HepG2 (cell line): ENCODE data around the gene DUT. TPM values are rescaled to one million over a fixed set of nuclear protein-coding genes. Genes with fewer than 3 reads are reported as not detected.

Experiments
- ADNP ChIP-seq: sonication (generic); formaldehyde crosslinking; IDR thresholded peaks from 2 replicates; pipeline ENCODE4 v1.4.0; 2020; ENCODE audit warnings: missing genetic modification reagents
- ARNT ChIP-seq: fragments of 450-650 bp; IDR thresholded peaks from 2 replicates; pipeline ENCODE4 v1.6.1; 2017
- DMTF1 ChIP-seq: sonication (generic); formaldehyde crosslinking; IDR thresholded peaks from 2 replicates; pipeline ENCODE4 v1.4.0; 2020; ENCODE audit warnings: mild to moderate bottlenecking, missing genetic modification reagents
- DNMT3B ChIP-seq: conservative IDR thresholded peaks from 2 replicates; pipeline ENCODE4 v1.6.1; 2016; ENCODE audit warnings: missing biosample characterization, control low read depth
- HHEX ChIP-seq: IDR thresholded peaks from 2 replicates; pipeline ENCODE4 v1.6.1; 2016; ENCODE audit warnings: control low read depth
- HOXA3 ChIP-seq: sonication (generic); formaldehyde crosslinking; IDR thresholded peaks from 2 replicates; pipeline ENCODE4 v1.5.0; 2020; ENCODE audit warnings: missing genetic modification reagents
- HOXA7 ChIP-seq: sonication (generic); formaldehyde crosslinking; IDR thresholded peaks from 2 replicates; pipeline ENCODE4 v1.8.1; 2022; ENCODE audit warnings: mild to moderate bottlenecking, missing genetic modification reagents, moderate library complexity
- PITX1 ChIP-seq: sonication (generic); formaldehyde crosslinking; IDR thresholded peaks from 2 replicates; pipeline ENCODE4 v1.5.1; 2020; ENCODE audit warnings: mild to moderate bottlenecking, missing genetic modification reagents
- POLR2A ChIP-seq, 2 experiments: IDR thresholded peaks; 2 replicates each; pipeline ENCODE4 v1.6.1; 2011; ENCODE audit warnings: low read depth in 2 of 2, low read length in 2 of 2, mild to moderate bottlenecking in 1 of 2, moderate library complexity in 1 of 2; ENCODE audit not compliant: insufficient read depth in 1 of 2
- SALL1 ChIP-seq: sonication (generic); formaldehyde crosslinking; IDR thresholded peaks from 2 replicates; pipeline ENCODE4 v1.8.0; 2022; ENCODE audit warnings: mild to moderate bottlenecking, missing genetic modification reagents
- SP5 ChIP-seq: IDR thresholded peaks from 2 replicates; pipeline ENCODE4 v1.6.1; 2016; ENCODE audit warnings: low read depth, borderline replicate concordance
- THAP8 ChIP-seq: sonication (generic); formaldehyde crosslinking; IDR thresholded peaks from 2 replicates; pipeline ENCODE4 v1.5.1; 2020; ENCODE audit warnings: missing genetic modification reagents, mild to moderate bottlenecking, borderline replicate concordance
- ZBTB44 ChIP-seq: sonication (generic); formaldehyde crosslinking; IDR thresholded peaks from 2 replicates; pipeline ENCODE4 v1.4.0; 2020; ENCODE audit warnings: missing genetic modification reagents
- ZFX ChIP-seq: sonication (generic); formaldehyde crosslinking; IDR thresholded peaks from 2 replicates; pipeline ENCODE4 v1.4.0; 2020; ENCODE audit warnings: mild to moderate bottlenecking, low read depth, missing genetic modification reagents, moderate library complexity
- ZNF276 ChIP-seq: sonication (generic); formaldehyde crosslinking; IDR thresholded peaks from 2 replicates; pipeline ENCODE4 v1.4.0; 2020; ENCODE audit warnings: mild to moderate bottlenecking, low read depth, missing genetic modification reagents
- ZNF597 ChIP-seq: sonication (generic); formaldehyde crosslinking; IDR thresholded peaks from 2 replicates; pipeline ENCODE4 v1.5.0; 2020; ENCODE audit warnings: missing genetic modification reagents
- ZNF629 ChIP-seq: sonication (generic); formaldehyde crosslinking; conservative IDR thresholded peaks from 2 replicates; pipeline ENCODE4 v1.5.0; 2020; ENCODE audit warnings: missing genetic modification reagents
- ZNF703 ChIP-seq: sonication (generic); formaldehyde crosslinking; IDR thresholded peaks from 2 replicates; pipeline ENCODE4 v1.5.1; 2020; ENCODE audit warnings: missing genetic modification reagents, mild to moderate bottlenecking, moderate library complexity, borderline replicate concordance
- ZNF83 ChIP-seq: sonication (generic); formaldehyde crosslinking; IDR thresholded peaks from 2 replicates; pipeline ENCODE4 v1.4.0; 2020; ENCODE audit warnings: missing genetic modification reagents, mild to moderate bottlenecking, borderline replicate concordance
- ZUFSP ChIP-seq: sonication (generic); formaldehyde crosslinking; IDR thresholded peaks from 2 replicates; pipeline ENCODE4 v1.9.0; 2021; ENCODE audit warnings: missing genetic modification reagents, mild to moderate bottlenecking, borderline replicate concordance
- polyA plus RNA-seq, 8 experiments: library from polyadenylated mRNA; depleted of rRNA in 3 of 8; stranded (reverse) in 7 of 8; unstranded in 1 of 8; fragments of >200 nt; fragmentation: Illumina TruSeq in 4 of 8; extraction: Trizol in 4 of 8; gene quantifications; 2 replicates each; pipeline versions ENCODE4 v1.2.1 to v1.2.3, GENCODE V29; 2011 to 2016; ENCODE audit warnings: low read depth in 4 of 8, missing spikeins in 1 of 8, mixed read lengths in 1 of 8; ENCODE audit not compliant: insufficient read depth in 1 of 8
- total RNA-seq, 5 experiments: library from RNA; depleted of rRNA; stranded (reverse); fragments of >200 nt; fragmentation: Illumina TruSeq; extraction: Trizol; gene quantifications; 2 replicates each; pipeline ENCODE4 v1.2.3, GENCODE V29; 2016; ENCODE audit warnings: low read depth in 1 of 5

Gene DUT
- total and polyA plus RNA-seq, 2 of the 13 experiments (the other 11 are each of a cell fraction or from before 2014, with no cell fraction given): 36.7 to 131 TPM

GRCh38 chr15:48330855-48331795, at the start of gene DUT (continued):
- TF ChIP-seq HOXA7 (no peak), ZNF83 (CRISPR knock-in tag) (no peak), ZBTB44 (no peak), SALL1 (CRISPR knock-in tag) (peak; percentile 79), POLR2A (IDR thresholded peaks at IDR 0.05; ENCODE audit: insufficient read depth in 1 of 2, low read depth in 2 of 2, low read length in 2 of 2) (peak; percentile 74 to 91), DMTF1 (no peak), ADNP (CRISPR knock-in tag) (no peak), ZNF629 (CRISPR knock-in tag) (no peak), HHEX (CRISPR knock-in tag) (no peak), PITX1 (peak; percentile 52), ARNT (no peak), ZFX (CRISPR knock-in tag) (peak; percentile 95), ZUFSP (no peak), THAP8 (no peak), ZNF703 (CRISPR knock-in tag) (no peak), ZNF597 (no peak), DNMT3B (CRISPR knock-in tag) (no peak; the same call in 1 of the 2 replicates), ZNF276 (CRISPR knock-in tag) (no peak; the same call in 1 of the 2 replicates), HOXA3 (CRISPR knock-in tag) (peak; percentile 76), SP5 (CRISPR knock-in tag) (peak; percentile 40; the same call in 1 of the 2 replicates)
